Fibroblast of pulmonary artery (primary cell): ENCODE data around the gene PLCG2.
"Not testable (repeated sequence)": the region's sequence is repeated elsewhere in the genome, so short reads cannot be mapped to it uniquely, and the experiment has no call there.

Experiments
- DNase-seq: peaks from one replicate; pipeline ENCODE4 v3.0.0-alpha.2; 2010; ENCODE audit warnings: low read depth
- H3K4me3 ChIP-seq: replicated peaks from 2 replicates; pipeline ENCODE4 v1.5.1; 2011; ENCODE audit warnings: low read depth, mild to moderate bottlenecking, control low read depth, low read length, moderate library complexity
- TF ChIP-seq, protein P1 (sequence below): IDR thresholded peaks from 2 replicates; pipeline ENCODE4 v1.5.1; 2011; ENCODE audit warnings: mild to moderate bottlenecking, control low read depth, low read length, inconsistent platforms; ENCODE audit errors: missing control alignments

PLCG2 gene

DNA sequence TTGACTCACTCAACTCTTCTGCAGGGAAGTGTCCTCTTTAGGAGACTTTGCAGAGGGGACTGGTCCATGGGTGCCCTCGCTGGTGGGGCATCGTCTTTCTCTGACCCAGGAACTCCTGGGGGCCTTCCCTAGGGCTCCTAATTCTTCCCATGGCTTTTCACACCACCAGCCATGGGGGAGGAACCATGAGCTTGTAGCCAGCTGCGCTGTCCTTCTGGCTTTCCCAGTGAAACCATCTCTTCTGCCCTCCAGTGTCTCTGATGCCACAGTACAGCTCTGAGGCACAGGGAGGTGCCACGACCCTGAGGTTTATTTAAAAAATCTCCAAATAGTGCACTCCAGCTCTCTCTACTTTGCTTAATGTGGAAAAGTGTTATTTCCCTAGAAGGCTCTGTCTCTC, 153.6 kb downstream of the PLCG2 start:
- TF ChIP-seq, protein P1, sequence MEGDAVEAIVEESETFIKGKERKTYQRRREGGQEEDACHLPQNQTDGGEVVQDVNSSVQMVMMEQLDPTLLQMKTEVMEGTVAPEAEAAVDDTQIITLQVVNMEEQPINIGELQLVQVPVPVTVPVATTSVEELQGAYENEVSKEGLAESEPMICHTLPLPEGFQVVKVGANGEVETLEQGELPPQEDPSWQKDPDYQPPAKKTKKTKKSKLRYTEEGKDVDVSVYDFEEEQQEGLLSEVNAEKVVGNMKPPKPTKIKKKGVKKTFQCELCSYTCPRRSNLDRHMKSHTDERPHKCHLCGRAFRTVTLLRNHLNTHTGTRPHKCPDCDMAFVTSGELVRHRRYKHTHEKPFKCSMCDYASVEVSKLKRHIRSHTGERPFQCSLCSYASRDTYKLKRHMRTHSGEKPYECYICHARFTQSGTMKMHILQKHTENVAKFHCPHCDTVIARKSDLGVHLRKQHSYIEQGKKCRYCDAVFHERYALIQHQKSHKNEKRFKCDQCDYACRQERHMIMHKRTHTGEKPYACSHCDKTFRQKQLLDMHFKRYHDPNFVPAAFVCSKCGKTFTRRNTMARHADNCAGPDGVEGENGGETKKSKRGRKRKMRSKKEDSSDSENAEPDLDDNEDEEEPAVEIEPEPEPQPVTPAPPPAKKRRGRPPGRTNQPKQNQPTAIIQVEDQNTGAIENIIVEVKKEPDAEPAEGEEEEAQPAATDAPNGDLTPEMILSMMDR, result no peak
- no peak for DNase-seq
- H3K4me3 ChIP-seq, result no peak overlapping the region

DNA sequence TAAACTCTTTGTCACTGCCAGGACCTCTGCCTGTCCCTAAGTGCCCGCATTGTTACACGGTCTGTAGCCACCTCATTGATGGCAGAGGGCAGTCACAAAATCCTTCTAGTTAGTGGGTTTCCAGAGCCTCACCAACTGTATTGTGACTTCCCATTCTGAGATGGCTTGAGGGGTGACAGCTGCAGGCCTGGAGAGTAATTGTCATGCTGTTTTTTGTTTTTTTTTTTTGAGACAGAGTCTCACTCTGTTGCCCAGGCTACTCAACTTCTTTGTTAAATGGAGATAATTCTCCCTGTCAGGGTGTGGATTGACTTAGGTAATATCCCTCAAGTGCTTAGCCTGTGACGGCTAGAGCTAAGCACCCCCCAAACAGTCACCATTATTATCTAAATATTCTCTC, 154.3 kb downstream of the PLCG2 start:
- H3K4me3 ChIP-seq, result no peak overlapping the region
- DNase-seq, result no peak
- TF ChIP-seq, protein P1, result no peak

- H3K4me3 ChIP-seq, DNase-seq: not testable (repeated sequence)
These were observed 155.6 kb downstream of the PLCG2 start for GRCh38 chr16:81934711-81935110.

- no peak for DNase-seq
- no peak overlapping the region for H3K4me3 ChIP-seq
- TF ChIP-seq, protein P1, result no peak
These were observed 157.3 kb downstream of the PLCG2 start for GRCh38 chr16:81936209-81937000.

DNA sequence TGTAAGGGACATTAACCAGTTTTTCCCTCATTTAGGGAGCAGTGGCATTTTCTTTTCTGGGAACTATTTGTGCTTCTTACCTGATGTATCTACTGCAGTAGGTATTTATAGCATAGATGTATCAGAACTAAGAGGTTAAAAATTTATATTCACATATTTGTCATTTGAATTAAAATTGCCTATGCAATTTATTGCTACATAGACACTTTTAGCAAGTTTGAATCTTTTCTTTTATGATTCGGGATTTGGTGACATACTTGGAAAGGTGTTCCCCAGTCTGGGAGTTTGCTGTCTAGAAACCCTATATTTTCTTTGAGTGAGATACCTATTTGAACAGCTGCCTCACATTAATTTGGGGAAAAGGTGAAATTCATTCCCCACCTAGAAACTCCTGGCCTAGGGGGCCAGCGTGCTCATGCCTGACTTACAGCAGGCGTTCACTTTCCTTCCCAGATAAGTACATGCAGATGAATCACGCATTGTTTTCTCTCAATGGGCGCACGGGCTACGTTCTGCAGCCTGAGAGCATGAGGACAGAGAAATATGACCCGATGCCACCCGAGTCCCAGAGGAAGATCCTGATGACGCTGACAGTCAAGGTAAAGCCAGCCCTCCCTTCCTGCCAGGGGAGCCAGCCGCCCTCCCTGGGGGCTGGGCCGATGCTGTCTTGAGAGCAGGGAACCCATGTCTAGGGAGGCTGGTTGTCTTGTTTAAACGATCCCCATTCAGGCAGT, 158.4 kb downstream of the PLCG2 start:
- TF ChIP-seq, protein P1, result no peak
- peak; percentile 16 for DNase-seq
- H3K4me3 ChIP-seq, result no peak overlapping the region

- no peak overlapping the region for H3K4me3 ChIP-seq
- TF ChIP-seq, protein P1, result no peak
- DNase-seq, result no peak
These were observed 159.5 kb downstream of the PLCG2 start for GRCh38 chr16:81938326-81939163.
